Dedifferentiated amniotic fluid mesenchymal stem cell (primary cell): Measurements from ENCODE around the gene TBC1D9.

ENCODE experiments used
- DNase-seq: peaks from one replicate; pipeline ENCODE4 v3.0.0-alpha.2; 2016; ENCODE audit errors: extremely low spot score

Gene TBC1D9

DNA sequence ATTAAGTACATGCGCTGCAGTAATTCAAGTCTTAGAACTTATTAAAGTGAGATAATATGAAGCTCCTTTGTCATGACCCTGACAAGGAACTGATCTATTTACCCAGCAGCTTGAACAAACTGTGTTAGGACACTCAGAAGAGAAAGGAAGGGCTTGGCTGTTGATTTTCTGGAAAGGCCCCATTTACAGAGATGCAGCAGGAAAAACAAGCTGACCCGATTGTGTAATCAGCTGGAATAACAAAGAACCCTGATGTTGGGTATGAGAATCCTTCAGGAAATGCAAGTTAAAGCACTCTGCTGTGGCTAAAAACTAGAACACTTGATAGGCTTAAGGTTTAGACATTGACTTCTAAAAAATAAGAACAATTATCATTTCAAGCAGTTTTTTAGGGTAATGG, 64.8 kb downstream of the TBC1D9 start:
- peak; percentile 31 for DNase-seq

DNA sequence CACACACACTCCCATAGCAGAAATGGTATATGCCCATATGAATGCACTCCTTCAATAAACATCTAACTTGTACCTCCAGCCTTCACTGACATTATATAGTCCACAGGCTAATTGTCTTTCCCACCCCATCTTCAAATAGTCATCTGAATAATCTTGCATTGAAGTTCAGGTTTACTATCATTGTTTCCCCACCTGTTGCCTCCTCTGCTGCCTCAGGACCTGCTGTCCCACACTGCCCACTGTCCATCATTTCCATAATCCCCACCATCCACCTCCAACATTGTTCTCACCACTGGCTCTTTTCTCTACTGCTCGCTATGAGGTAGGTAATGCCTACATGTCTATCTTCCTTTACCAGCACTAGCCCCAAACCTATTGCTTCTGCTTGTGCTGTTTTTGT, 66.1 kb downstream of the TBC1D9 start:
- no peak for DNase-seq

DNA sequence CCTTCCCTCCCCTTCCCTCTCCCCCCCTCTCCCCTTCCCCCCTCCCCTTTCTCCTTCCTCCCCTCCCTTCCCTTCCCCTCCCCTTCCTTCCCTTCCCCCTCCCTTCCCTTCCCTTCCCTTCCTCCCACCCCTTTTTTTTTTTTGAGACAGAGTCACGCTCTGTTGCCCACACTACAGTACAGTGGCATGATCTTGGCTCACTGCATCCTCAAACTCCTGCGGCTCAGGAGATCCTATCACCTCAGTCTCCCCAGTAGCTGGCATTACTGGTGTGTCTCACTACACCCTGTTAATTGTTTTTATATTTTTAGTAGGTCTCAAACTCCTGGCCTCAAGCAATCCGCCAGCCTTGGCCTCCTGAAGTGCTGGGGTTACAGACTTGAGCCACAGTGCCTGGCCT, 66.6 kb downstream of the TBC1D9 start:
- DNase-seq: no peak

DNA sequence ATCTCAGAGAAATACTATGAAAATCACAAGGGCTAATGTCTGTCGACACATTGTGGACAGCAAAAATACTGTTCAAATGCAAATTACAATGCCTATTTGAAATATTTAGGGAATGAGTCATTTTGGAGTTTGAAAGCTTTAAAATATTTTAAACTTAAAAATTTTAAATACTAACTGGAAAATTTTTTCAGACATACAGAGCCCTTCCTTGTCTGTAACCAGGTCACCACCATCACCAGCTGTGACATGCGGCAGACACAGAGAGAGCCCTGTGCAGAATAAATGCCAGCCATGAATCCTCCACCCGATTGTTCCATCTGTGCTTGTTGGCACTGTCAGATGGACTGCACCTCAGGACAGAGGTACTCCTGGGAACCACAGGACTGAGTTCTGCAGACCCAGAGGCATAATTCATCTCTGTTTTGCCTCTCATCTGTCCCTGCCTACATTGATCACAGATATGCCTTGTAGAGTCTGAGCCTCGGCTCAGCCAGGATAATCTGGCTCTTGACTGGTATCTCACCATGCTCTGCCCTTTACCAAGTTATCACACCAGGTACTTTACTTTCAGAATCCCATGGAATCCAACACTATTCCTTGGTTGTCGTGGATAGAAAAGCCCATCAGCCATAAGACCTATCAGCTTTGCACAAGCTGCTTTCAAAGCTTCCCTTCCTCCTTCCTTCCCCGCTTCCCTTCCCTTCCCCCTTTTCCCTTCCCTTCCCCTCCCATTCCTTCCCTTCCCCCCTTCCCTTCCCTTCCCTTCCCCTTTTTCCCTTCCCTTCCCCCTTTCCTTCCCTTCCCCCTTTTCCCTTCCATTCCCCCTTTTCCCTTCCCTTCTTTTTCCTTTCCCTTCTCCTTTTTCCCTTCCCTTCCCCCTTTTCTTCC, 67.2 kb downstream of the TBC1D9 start:
- DNase-seq: peak; percentile 40

- peak; percentile 18 for DNase-seq
Observed at GRCh38 chr4:140686796-140687195, 69.4 kb downstream of the TBC1D9 start.

- DNase-seq: no peak
Observed at GRCh38 chr4:140684314-140684713, 71.9 kb downstream of the TBC1D9 start.

- no peak for DNase-seq
Observed at GRCh38 chr4:140681201-140681600, 75.0 kb downstream of the TBC1D9 start.

GRCh38 chr4:140680686-140681085, 75.5 kb downstream of the TBC1D9 start:
- no peak for DNase-seq

DNA sequence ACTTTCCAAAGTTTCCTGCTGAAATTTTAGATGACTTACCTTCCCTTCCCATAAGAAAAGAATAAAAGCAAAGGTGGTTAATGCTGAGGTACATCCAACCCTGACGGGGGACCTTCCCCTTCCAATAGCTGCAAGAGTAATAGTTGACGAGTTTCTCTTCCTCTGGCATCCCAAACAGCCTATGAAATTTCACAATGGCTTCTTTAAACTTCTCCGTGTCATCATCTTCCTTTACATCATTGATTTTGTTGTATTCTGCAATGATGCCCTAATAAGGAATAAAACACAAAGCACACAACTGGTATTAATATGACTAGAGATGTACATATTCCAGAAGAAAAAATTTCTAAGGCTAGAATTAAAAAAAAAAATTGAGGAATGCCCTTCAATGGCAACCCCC, 76.6 kb downstream of the TBC1D9 start:
- no peak for DNase-seq

GRCh38 chr4:140675599-140676231, 80.5 kb downstream of the TBC1D9 start:
- no peak for DNase-seq

DNA sequence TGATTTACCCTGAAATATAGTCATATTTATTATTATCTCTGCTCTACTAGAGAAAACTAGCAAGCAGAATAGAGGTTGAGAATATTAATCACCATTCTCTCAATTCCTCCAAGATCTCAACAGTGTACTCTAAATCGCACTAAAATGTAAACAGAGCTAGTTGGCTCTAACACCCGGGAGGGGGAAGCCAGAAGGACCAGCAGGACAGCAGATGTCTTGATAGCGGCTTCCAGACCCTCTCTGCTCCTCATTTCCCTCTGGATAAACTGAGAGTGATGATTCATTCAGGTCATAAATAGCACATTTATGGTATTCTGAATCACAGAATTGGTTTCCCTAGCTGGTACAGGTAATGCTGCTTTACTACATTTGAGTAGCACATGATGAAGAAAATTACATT, 82.5 kb downstream of the TBC1D9 start:
- no peak for DNase-seq

GRCh38 chr4:140672416-140672815, 83.8 kb downstream of the TBC1D9 start:
- no peak for DNase-seq

DNA sequence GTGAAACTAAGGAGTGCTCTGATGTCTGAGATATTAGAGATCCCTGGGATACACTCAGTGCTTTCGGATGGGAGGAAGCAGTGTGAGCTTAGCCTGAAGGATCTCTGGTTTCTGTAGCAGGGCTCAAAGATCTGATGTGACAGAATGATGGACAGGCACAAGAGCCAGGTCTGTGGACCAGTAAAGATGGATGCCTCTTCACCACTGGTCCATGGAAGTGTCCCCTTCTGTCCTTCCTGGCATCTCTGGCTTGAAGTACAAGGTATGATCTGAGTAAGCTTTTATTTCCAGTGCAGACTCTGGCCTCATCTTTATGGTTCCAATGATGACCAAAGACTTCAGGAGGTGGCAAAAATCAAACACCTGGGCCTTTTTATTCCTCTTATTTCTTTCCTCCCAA, 88.1 kb downstream of the TBC1D9 start:
- no peak for DNase-seq

GRCh38 chr4:140666889-140667614, 89.1 kb downstream of the TBC1D9 start:
- no peak for DNase-seq

DNA sequence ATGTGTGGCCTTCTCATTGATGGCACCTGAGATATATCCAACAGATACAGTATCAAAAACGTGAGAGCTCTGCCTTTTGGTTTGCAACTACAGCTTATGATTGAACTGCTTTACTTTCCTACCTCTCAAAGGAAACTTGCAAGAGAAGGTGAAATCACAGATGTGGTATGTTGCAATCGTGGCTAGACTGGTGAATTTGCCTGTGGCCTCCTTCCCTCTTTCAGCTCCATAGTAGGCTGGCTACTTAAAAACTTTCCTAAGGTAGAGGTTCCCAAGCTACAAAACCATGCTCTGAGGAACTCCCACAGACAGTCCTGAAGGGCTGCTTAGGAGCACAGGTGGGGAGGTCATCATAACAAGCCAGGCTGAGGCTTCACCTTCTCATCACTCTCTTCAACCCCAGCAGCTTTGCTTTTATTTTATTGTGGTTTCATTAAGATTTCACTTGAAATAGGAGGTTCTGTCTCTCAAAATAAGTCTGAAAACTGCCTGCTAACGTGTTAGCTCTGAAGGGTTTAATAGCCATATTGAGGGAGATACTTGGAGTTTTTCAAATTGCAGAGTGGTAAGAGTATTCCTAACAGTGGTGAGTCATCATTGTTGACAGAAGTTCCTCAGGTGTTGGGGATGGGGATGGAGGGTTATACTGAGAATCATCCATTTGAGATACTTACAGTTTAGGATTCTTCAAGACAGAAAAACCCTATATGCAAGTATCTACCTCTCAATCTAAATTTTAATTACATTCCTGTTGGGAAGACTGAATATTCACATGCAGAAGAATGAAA, 93.9 kb downstream of the TBC1D9 start:
- no peak for DNase-seq

DNA sequence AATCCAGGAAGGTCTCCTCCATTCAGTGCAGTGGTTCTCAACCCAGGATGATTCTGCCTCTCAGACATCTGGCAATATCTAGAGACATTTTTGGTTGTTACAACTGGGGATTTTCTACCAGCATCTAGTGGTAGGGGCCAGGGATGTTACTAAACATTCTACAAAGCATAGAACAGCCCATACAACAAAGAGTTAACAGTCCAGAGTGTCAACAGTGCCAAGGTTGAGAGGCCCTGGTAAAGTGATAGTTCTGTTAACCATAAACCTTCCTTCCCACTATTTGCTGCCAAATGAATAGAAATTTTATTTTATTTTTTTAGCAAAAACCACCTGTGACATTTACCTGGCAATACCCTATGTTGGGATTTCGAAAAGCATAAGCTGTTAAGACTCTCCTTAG, 94.6 kb downstream of the TBC1D9 start:
- DNase-seq: no peak

DNA sequence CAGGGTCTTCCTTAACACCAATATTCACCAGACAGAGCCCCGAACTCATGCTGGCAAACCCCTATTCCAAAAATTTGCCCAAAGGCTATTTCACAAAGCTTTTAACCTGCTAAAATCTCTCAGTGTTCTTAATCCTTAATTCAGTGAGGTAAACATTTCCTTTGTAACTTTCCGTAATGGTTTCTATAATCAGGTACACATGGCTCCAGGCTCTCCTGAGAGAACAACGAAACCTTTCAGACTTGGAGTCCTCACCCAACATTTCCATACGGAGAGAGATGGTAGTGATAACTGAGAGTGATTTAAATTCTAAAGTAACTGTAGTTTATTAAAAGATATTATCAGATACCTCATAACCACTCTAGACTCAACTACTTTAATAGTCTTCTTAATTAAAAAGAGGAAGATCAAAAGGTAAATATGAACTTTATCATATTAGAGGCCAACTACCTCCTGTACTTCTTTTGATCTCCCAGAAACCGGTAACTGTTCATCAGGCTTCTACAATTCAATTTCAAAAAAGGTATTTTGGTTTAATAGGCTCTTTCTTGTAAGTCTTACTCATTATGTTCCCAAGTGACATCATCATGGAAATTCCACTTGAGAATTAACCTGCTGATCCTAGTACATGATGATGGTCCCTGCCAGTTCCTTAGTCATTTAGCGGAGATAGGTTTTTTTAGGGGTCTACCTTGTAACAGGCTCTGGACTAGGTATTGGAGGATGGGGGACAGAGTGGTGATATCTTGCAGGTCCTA, 96.1 kb downstream of the TBC1D9 start:
- no peak for DNase-seq

- DNase-seq: no peak
Observed at GRCh38 chr4:140654495-140654814, 101.7 kb downstream of the TBC1D9 start.

DNA sequence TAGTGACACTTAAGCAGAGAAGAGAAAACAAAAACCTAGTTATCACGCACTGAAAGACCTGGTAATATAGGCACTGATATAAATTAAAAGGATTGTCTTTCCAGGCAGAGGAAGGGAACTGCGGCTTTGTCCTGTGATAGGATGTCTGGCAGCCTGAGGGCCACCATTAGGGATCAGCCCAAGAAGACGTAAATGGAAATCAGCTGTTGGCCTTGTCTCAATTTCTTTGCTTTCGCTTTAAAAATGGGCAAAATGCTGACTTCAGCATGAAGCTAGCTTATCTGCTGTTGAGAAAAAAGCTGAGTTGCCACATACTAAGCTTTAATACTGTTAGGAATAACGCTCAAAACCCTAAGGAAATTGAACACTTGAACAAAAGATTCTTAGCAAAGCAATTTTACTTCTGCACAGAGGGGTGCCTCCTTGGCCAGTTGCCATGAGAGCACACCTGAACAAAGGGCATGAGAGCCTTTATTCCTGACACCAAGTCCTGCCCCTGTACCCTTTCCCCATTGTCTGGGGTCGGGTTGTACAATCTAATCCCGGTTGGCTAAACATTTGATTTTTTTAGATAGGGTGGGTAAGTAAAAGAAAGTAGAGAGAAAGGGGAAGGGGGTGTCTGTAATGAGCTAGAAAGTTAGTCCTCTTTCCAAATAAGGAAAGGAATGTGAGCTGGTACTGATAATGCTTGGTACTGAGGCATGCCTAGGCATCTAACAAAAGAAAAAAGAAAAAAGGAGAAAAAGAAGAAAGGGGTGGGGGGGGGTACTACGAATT, 102.3 kb downstream of the TBC1D9 start:
- peak; percentile 84 for DNase-seq

DNA sequence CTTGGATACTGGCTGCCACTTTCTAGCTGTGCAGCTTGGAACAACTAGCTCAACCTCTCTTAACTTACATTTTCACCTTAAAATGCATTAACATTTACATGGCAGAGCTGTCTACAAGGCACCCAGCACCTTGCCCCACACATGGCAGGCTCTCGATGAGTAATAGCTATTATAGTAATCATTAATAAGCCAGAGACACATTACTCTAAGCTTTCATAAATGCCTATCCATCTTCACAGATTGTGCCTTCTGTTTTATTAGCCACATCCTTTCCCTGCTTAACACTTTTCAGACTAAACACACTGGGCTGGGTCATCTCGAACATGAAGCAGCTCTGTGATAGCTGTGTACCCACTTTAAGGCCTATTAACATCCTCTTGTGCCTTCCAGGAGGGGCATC, 103.6 kb downstream of the TBC1D9 start:
- no peak for DNase-seq
